HepG2 (cell line): ENCODE data around the gene ITGB1. TPM values are rescaled to one million over a fixed set of nuclear protein-coding genes. Genes with fewer than 3 reads are reported as not detected.

ENCODE experiments used
- AGO2 ChIP-seq: fragments of 200-400 bp; formaldehyde crosslinking; optimal IDR thresholded peaks from 2 replicates; pipeline ENCODE3; 2017; ENCODE audit warnings: mild to moderate bottlenecking, low read depth, low read length, moderate library complexity
- AKAP8 ChIP-seq: sonication (generic); formaldehyde crosslinking; IDR thresholded peaks from 2 replicates; pipeline ENCODE4 v1.5.1; 2020; ENCODE audit warnings: mild to moderate bottlenecking, missing genetic modification reagents
- ATF3 ChIP-seq: sonication (generic); formaldehyde crosslinking; IDR thresholded peaks from 2 replicates; pipeline ENCODE4 v1.4.0; 2020; ENCODE audit warnings: missing genetic modification reagents
- BRF2 ChIP-seq: sonication (generic); formaldehyde crosslinking; IDR thresholded peaks from 2 replicates; pipeline ENCODE4 v1.8.1; 2022; ENCODE audit warnings: mild to moderate bottlenecking, missing genetic modification reagents
- DPF2 ChIP-seq: sonication (generic); formaldehyde crosslinking; IDR thresholded peaks from 2 replicates; pipeline ENCODE4 v1.4.0; 2020; ENCODE audit warnings: mild to moderate bottlenecking, low read depth, missing genetic modification reagents, borderline replicate concordance
- GABPB1 ChIP-seq: IDR thresholded peaks from 2 replicates; pipeline ENCODE4 v1.6.1; 2016; ENCODE audit warnings: mild to moderate bottlenecking, missing genetic modification reagents, moderate library complexity, missing compliant biosample characterization
- GRHL1 ChIP-seq: sonication (generic); formaldehyde crosslinking; conservative IDR thresholded peaks from 2 replicates; pipeline ENCODE4 v1.8.0; 2022; ENCODE audit warnings: missing genetic modification reagents
- MYNN ChIP-seq: sonication (generic); formaldehyde crosslinking; IDR thresholded peaks from 2 replicates; pipeline ENCODE4 v1.4.0; 2020; ENCODE audit warnings: mild to moderate bottlenecking, low read depth, missing genetic modification reagents
- NR0B2 ChIP-seq: sonication (generic); formaldehyde crosslinking; IDR thresholded peaks from 2 replicates; pipeline ENCODE4 v1.4.0; 2020; ENCODE audit warnings: mild to moderate bottlenecking, missing genetic modification reagents
- PRPF4 ChIP-seq: fragments of 200-400 bp; formaldehyde crosslinking; IDR thresholded peaks from 2 replicates; pipeline ENCODE4 v1.6.1; 2016; ENCODE audit warnings: low read length, low read depth; ENCODE audit not compliant: poor library complexity, severe bottlenecking
- SALL1 ChIP-seq: sonication (generic); formaldehyde crosslinking; IDR thresholded peaks from 2 replicates; pipeline ENCODE4 v1.8.0; 2022; ENCODE audit warnings: mild to moderate bottlenecking, missing genetic modification reagents
- SCMH1 ChIP-seq: sonication (generic); formaldehyde crosslinking; IDR thresholded peaks from 2 replicates; pipeline ENCODE4 v1.9.0; 2021; ENCODE audit warnings: missing genetic modification reagents, mild to moderate bottlenecking, borderline replicate concordance
- ZBTB42 ChIP-seq: sonication (generic); formaldehyde crosslinking; IDR thresholded peaks from 2 replicates; pipeline ENCODE4 v1.5.0; 2020; ENCODE audit warnings: mild to moderate bottlenecking, missing genetic modification reagents
- ZFX ChIP-seq: sonication (generic); formaldehyde crosslinking; IDR thresholded peaks from 2 replicates; pipeline ENCODE4 v1.4.0; 2020; ENCODE audit warnings: mild to moderate bottlenecking, low read depth, missing genetic modification reagents, moderate library complexity
- ZFYVE20 ChIP-seq: sonication (generic); formaldehyde crosslinking; IDR thresholded peaks from 2 replicates; pipeline ENCODE4 v1.8.0; 2023; ENCODE audit warnings: low read depth, mild to moderate bottlenecking, moderate library complexity, missing genetic modification reagents, borderline replicate concordance
- ZNF138 ChIP-seq: sonication (generic); formaldehyde crosslinking; IDR thresholded peaks from 2 replicates; pipeline ENCODE4 v1.5.0; 2020; ENCODE audit warnings: mild to moderate bottlenecking, low read depth, missing genetic modification reagents
- ZNF24 ChIP-seq: fragments of 450-650 bp; IDR thresholded peaks from 2 replicates; pipeline ENCODE4 v1.6.1; 2017; ENCODE audit warnings: antibody characterized with exemption, mild to moderate bottlenecking
- ZNF691 ChIP-seq: sonication (generic); formaldehyde crosslinking; IDR thresholded peaks from 2 replicates; pipeline ENCODE4 v1.4.0; 2020; ENCODE audit warnings: missing genetic modification reagents, low read depth, mild to moderate bottlenecking, borderline replicate concordance
- ZNF720 ChIP-seq: sonication (generic); formaldehyde crosslinking; IDR thresholded peaks from 2 replicates; pipeline ENCODE4 v1.4.0; 2020; ENCODE audit warnings: missing genetic modification reagents
- ZNF740 ChIP-seq: sonication (generic); formaldehyde crosslinking; IDR thresholded peaks from 2 replicates; pipeline ENCODE4 v1.4.0; 2020; ENCODE audit warnings: missing genetic modification reagents
- ZNF773 ChIP-seq: sonication (generic); formaldehyde crosslinking; IDR thresholded peaks from 2 replicates; pipeline ENCODE4 v1.4.0; 2020; ENCODE audit warnings: missing genetic modification reagents, borderline replicate concordance
- ZNF780A ChIP-seq: sonication (generic); formaldehyde crosslinking; IDR thresholded peaks from 2 replicates; pipeline ENCODE4 v1.8.0; 2022; ENCODE audit warnings: mild to moderate bottlenecking, missing genetic modification reagents, moderate library complexity
- polyA plus RNA-seq, 8 experiments: library from polyadenylated mRNA; depleted of rRNA in 3 of 8; stranded (reverse) in 7 of 8; unstranded in 1 of 8; fragments of >200 nt; fragmentation: Illumina TruSeq in 4 of 8; extraction: Trizol in 4 of 8; gene quantifications; 2 replicates each; pipeline versions ENCODE4 v1.2.1 to v1.2.3, GENCODE V29; 2011 to 2016; ENCODE audit warnings: low read depth in 4 of 8, missing spikeins in 1 of 8, mixed read lengths in 1 of 8; ENCODE audit not compliant: insufficient read depth in 1 of 8
- total RNA-seq, 5 experiments: library from RNA; depleted of rRNA; stranded (reverse); fragments of >200 nt; fragmentation: Illumina TruSeq; extraction: Trizol; gene quantifications; 2 replicates each; pipeline ENCODE4 v1.2.3, GENCODE V29; 2016; ENCODE audit warnings: low read depth in 1 of 5

ITGB1 gene
- total and polyA plus RNA-seq, 2 of the 13 experiments (the other 11 are each of a cell fraction or from before 2014, with no cell fraction given): 190 to 204 TPM

GRCh38 chr10:32980558-32981468 is 22.8 kb upstream of the ITGB1 start (continued):
- TF ChIP-seq ZNF780A (CRISPR knock-in tag): no peak
- TF ChIP-seq ATF3 (CRISPR knock-in tag): 0 out of 2 replicates have a peak, but pooled peaks have one; percentile 42
- no peak for TF ChIP-seq DPF2
- TF ChIP-seq ZNF24: no peak
- no peak for TF ChIP-seq ZBTB42 (CRISPR knock-in tag)
- peak; percentile 95 for TF ChIP-seq SALL1 (CRISPR knock-in tag)
- TF ChIP-seq NR0B2 (CRISPR knock-in tag): no peak
- no peak for TF ChIP-seq GRHL1 (CRISPR knock-in tag)
- TF ChIP-seq GABPB1: peak; percentile 92
- TF ChIP-seq PRPF4: no peak
- 0 out of 2 replicates have a peak, but pooled peaks have one; percentile 60 for TF ChIP-seq MYNN (CRISPR knock-in tag)
- no peak for TF ChIP-seq BRF2
- TF ChIP-seq ZFYVE20: no peak
- TF ChIP-seq ZNF720 (CRISPR knock-in tag): no peak
- TF ChIP-seq AGO2: no peak
- TF ChIP-seq ZNF740 (CRISPR knock-in tag): no peak
- no peak for TF ChIP-seq AKAP8
- no peak for TF ChIP-seq ZNF773 (CRISPR knock-in tag)
- no peak for TF ChIP-seq SCMH1 (CRISPR knock-in tag)
- TF ChIP-seq ZNF691 (CRISPR knock-in tag): no peak; the same call in 1 of the 2 replicates
- peak; percentile 91 for TF ChIP-seq ZFX
- 0 out of 2 replicates have a peak, but pooled peaks have one; percentile 31 for TF ChIP-seq ZNF138 (CRISPR knock-in tag)
